Measurements from ENCODE around the gene HS3ST4.

The HS3ST4 gene

DNA sequence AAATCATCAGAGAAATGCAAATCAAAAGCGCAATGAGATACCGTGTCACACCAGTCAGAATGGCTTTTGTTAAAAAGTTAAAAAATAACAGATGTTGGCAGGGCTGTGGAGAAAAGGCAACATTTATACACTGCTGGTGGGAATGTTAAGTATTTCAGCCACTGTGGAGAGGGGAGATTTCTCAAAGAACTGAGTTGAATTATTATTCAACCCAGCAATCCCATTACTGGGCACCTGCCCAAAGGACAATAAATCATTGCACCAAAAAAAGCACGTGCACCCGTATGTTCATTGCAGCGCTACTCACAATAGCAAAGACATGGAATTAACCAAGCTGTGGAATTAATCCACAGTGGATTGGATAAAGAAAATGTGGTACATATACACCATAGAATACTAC lies 204.7 kb downstream of the HS3ST4 start:
- DNase-seq (ENCODE audit: low read depth) = no peak

DNA sequence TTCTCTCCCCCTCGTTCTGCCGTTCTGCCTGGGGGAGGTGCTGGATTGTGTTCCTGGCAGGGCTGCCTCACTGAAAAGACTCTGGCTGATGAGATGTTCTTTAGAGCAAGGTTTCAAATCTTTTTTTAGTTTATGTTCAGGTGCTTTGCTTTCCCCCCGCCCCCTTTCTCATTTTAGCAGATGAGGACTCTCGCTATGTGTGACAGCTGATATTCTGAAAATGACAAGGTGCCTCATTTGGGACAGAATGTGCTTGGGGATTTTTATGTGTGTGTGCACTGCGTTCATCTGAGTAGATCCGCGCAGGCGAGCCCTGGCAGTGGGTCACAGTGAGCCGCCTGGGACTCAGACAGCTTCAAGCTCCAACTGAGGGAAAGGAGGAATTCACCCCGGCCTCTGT lies 205.9 kb downstream of the HS3ST4 start:
- DNase-seq (ENCODE audit: low read depth) = no peak

DNA sequence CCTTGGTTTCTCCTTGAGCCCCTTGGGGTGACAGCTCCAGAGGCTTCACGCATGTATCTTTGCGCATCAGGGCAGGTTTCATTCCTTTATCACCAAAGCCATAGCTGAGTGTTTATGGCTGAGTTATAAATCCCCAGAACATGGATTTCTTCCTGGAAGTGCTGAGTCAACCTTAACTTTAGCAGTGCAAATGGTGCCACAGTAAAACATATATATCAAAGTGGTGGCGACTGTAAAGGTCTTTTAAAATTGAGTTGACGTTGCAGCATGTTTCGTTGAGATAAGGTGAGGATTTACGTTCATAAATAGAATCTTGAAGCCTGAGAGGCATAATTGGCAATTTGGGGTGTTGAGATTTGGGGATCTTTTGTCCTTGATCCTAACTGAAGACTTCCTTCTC lies 214.1 kb downstream of the HS3ST4 start:
- no peak for DNase-seq (ENCODE audit: low read depth)

DNA sequence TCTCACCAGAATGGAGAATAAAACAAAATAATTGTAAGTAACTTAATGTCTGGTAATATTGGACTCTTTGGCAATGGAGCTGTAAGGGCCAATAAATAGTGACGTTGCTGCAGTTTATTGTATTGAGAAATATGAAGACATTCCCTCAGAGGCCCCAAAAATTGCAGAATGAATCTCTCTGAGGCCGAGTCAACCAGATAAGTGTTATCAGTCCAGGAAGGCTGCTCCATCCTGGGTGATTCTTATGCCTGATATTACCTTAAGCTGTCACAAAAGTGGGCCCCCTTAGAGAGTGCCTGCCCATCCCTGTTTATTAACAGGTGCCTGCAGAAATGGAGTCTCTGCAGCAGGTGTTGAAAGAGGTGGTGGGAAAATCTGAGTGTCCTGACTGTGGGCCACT lies 219.2 kb downstream of the HS3ST4 start:
- DNase-seq (ENCODE audit: low read depth) = no peak

DNA sequence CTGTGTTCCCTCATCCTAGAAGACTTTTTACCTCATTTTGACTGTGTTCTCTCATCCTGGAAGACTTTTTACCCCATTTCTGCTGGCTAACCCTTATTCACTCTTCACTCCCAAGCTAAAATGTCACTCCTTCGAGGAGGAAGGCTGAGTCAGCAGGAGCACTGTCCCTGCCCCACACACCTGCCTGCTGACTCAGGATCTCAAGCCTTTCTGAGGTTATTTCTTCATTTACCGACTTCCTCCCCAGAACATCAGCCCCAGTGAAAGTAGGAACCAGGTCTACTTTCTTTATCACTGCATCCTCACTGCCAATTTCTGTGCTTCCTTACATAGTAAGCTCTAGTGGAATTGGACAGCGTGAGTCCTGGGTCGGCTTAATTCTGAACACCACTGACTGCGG lies 220.6 kb downstream of the HS3ST4 start:
- no peak for DNase-seq (ENCODE audit: low read depth)

DNA sequence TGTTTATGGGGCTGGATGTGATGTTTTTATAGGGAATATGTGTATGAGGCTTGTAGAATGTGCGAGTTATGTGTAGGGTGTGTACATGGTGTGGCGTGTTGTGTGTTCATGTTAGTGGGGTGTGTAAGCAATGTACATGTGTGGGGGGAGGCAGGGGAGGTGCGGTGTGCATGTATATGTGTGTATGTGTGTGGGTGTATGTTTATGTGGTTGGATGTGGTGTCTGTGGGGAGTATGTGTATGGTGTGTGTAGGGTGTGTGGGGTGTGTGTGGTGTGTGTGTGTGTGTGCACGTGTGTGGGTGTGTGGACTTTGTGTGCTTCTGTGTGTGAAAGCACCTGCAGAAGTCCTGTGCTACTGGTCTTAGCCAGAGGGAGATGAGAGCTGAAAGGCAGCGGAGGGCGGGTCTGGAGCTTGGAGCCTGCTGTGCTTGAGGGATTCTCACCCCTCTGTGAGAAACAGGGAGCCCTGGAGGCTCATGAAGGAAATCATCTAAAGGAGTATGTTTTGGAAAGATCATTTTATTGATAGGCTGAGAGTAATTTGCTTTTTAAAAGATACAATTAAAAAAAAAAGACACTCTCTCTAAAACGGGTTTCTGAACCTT lies 222.7 kb downstream of the HS3ST4 start:
- DNase-seq (ENCODE audit: low read depth) = no peak

DNA sequence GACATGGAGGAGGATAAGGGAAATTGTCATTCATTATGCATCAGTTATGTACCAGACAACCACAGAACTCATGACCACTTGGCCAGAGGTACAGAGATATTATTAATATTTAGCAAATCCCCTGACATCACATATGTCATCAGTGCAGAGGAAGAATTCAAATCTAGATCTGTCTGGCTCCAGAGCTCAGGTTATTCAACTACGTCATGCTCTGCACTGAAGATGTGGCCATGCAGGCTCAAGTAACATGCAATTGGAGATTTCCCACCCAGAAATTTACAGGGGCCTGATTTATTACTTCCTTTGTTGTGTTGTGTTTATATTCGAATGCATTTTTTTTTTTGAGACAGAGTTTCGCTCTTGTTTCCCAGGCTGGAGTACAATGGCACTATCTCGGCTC lies 224.3 kb downstream of the HS3ST4 start:
- DNase-seq (ENCODE audit: low read depth) = no peak

DNA sequence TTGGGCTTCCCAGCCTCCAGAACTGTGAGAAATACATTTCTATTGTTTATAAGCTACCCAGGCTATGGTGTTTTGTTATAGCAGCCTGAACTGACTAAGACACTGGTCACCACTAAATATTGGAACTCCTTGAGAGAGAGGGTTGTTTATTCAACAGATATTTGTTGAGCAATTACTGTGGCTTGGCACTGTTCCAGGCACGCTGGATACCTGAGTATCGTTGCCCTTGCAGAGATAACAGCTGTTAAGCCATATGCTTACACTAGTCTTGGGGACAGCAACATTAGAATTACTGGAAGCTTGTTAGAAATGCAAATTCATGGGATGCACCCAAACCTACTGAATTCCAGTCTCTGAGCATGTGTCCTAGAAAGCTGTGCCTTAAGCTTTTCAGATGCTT lies 230.7 kb downstream of the HS3ST4 start:
- DNase-seq (ENCODE audit: low read depth) = no peak

DNA sequence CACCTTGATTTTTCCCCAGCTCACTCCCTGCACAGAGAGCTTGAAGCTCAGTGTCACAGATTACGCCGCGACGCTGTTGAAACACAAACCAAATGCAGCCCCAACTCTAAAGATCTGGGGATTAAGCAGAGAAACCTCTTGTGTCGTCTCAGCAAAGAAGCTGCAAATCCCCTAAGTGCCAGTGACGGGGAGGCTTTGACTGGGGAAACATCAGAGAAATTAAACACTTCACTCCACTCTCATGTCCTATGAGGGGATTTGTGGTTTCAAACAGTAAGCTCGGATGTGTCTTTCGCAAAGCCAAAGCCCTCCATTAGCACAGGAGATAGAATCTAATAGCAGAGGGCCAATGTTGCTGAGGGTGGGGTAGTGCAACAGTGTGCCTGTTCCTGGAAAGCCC lies 233.7 kb downstream of the HS3ST4 start:
- DNase-seq (ENCODE audit: low read depth) = no peak

DNA sequence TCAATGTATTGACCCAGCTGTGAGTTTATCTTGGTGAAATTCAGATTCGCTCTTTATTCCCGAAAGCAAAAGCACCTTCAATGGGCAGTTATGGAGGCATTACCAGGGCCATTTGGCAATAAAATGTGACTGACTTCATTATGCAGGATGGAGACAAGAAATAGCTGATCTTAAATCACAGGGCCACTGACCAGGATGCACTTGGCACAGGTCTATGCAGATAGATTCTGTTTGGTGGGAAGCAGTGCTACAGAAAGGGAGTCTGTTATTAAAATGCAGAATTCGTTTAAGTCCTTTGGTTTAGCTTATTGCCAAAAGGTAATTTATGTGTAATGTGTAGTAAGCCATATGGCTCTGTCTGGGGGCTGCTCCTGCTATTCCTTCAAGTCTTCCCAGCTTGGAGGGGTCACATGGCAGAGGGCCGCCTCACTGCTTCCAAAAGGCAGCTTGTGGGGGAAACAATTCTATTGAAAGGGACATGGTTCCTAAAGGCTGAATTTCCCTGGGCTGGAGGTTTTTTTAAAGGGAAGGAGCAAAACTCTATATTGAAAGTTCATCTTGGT lies 239.8 kb downstream of the HS3ST4 start:
- DNase-seq (ENCODE audit: low read depth) = no peak

DNA sequence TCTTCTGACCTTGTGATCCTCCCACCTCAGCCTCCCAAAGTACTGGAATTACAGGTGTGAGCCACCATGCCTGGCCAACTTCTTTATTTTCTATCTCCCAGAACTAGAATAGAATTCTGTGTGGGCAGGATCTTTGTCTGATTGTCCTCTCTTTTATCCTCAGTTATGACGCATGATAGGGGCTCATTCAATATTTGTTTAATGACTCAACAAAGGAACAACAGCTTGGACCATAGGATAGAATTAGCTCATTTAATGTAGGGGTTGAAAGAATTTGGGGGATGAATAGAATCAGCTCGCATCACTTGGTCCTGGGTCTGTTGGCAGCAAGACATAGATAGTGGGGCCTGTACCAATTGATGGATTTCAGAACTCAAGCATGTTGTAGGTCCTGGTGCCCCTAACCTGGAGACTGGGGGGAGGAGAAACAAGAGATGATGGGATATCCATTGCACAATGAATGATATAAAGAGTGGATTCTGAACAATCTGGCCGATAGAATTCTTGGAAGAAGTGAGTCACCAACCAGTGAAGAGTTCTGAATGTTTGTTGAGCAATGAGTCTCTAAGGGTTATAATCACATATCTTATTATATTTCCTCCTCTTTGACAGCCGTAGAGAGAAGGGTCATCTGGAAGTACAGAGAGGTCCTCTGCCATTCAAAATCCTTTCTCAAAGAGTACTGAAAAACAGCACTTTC lies 250.2 kb downstream of the HS3ST4 start:
- no peak for DNase-seq (ENCODE audit: low read depth)

DNA sequence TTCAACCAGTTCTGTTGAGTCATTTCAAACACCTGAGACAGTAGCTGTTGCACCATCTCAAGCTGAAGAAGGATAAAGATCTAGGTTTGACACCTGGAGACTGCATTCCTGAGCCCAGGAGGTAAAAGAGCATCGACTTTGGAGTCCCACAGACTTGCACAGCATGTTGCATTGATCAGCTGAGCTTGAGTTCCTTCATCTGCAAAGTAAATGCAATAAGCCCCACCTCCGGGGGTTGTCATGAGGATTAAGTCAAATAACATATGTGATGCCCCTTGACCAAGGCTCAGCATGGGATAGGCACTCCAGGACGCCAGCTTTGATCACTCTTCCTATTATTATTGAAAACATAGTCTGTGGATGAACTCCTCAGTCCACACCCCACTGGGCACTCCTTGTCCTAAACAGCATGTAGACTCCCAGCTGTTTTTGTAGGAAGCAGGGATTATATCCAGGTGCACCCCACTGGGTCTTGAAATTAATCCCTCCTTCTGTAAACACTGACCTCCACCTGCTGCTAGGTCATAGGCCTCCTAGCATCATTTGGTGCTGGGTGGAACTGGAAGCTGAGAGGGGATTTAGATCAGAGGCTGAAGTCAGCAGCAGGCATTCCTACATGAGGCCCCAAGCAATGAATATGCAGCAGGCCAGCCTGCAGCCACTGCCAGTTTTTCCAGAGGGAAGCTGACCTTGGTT lies 259.0 kb downstream of the HS3ST4 start:
- DNase-seq (ENCODE audit: low read depth) = no peak

DNA sequence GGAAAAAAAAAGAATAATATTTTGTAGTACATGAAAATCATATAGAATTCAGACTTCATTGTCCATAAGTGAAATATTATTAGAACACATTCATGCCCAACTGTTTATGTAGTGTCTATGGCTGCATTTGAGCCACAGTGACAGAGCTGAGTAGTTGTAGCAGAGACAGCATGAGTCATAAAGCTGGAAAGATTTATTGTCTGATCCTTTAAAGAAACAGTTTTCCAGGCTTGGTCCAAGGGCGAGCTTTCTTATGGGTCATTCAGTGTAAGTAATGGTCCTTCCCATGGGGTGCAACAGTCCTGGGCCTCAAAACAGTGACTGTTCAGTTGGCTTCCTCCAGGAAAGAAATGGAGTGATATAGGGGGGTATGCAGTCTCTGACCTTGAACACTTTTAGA lies 260.2 kb downstream of the HS3ST4 start:
- DNase-seq (ENCODE audit: low read depth) = no peak

DNA sequence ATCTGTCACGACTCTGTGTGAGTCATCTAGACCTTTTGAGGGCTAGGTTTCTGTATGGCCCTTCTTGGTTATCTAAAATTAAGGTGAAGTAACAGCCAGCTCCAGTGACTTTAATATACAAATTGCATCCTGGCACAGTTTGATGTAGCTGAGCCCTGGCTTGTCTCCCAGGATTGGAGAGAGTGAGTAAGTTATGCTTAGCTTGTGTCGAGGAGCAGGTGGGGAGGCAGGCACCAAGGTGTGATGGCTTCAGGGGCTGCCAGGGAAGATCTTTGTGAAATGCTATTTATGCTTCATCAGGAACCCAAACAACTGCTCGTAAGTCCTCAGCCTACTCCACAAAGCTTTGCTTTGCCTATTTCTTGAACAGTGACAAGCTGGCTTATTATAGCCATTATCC lies 261.2 kb downstream of the HS3ST4 start:
- no peak for DNase-seq (ENCODE audit: low read depth)

DNA sequence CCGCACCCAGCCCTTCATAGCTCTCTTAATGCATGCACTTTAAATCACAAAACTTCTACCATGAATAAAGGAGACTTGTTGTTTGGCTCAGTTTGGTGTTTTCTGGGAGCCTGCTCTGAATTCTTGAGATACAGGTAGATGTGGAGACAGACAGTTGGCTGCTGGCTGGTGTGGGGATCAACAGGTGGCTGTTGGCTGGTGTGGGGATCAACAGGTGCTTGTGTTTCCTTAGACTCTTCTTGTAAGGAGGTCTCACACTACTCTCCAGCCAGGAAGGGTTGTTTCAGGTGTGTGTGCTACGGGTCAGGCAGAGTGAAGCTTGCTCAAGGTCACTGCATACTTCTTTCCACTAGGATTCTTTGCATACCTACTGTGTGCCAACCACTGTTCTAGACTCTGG lies 265.9 kb downstream of the HS3ST4 start:
- DNase-seq (ENCODE audit: low read depth) = no peak

DNA sequence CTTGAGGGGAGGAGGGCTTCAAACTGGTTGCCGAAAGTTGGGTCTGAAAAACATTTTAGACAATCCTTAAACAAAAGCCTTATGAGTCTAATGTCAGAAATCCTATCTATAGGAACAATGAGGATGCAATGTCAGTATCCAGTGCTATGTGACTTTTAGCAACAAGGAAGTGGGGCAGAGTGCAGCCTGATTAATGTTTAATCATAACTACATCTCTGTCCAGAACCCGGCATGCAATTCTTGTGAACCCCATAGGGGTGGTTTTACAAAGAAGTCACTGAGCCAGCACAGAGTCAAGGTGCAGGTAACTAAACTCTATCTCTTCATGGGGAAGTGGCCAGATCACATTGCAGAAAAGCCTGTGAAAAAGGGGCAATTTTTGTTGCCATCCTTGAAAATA lies 267.5 kb downstream of the HS3ST4 start:
- DNase-seq (ENCODE audit: low read depth) = no peak

DNA sequence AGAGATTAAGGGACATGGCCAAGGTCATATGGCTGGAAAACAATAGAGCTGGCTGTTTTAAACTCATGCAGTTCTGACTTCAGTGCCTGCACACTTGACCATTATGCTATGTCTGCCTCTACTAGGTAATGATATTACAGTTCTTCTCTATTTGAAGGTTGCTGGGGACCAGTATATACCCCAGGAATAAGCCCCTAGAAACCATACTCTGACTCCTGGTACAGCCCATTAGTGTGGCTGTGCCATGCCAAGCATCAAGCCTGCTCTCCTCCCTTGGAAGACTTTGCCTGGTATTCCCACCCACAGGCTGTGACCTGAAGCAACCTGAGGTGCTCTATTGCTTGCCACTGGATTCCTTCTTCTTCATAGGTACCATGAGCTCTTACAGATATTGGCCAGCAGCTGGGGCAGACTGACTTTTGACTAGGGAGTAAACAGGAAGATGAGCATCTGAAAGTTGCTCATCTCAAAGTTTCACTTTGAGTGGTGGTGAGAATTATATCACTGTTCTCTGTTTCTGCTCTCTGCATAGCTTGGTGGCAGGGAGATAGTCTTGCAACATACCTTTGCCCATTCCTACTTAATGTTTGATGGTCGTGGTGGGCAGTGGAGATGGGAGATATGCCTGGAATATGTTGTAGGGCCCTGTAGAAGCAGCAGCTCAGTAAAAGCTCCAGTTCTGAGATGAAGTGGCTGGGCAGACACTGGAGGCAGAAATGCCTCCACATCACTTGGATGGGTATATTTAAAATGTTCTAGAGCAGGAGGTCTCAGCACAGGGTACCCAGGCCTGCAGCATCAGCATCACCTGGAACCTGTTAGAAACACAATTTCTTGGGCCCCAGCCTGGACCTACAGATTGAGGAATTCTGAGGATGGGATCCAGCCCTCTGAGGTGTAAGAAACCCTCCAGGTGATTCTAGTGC lies 274.7 kb downstream of the HS3ST4 start:
- no peak for DNase-seq (ENCODE audit: low read depth)

DNA sequence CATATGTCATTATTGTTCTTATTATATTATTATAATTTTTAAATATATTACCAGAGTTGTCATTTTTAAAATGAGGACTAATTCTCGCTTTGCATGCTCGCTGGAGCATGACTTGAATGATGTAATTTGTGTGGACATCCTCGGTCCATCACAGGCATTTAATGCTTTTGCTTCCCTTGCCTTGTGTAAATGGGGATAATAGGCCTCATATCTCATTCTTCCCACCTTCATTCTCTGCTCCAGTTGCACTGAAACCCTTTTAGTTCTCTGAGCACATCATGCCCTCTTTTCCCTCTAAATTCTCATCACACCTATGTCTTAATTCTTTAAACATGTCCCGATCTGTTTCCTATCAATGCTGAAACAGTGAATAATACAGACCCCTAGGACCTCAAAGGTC lies 285.4 kb downstream of the HS3ST4 start:
- no peak for DNase-seq (ENCODE audit: low read depth)

DNA sequence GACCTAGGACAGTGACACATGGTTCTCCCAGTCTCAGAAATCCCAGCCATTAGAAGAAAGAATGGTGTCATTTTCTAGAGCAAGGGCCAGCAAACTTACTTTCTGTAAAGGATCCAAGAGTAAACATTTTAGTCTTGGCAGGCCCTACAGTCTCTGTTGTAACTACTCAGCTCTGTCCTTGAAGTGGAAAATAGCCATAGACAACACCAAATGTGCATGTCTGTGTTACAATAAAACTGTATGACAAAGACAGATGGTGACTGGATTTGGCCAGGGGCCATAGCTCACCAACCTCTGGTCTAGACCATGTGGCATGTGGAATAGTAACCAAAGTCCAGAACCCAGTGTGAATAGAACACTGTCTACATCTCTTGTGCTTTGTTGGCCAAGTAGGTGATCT lies 286.5 kb downstream of the HS3ST4 start:
- no peak for DNase-seq (ENCODE audit: low read depth)

DNA sequence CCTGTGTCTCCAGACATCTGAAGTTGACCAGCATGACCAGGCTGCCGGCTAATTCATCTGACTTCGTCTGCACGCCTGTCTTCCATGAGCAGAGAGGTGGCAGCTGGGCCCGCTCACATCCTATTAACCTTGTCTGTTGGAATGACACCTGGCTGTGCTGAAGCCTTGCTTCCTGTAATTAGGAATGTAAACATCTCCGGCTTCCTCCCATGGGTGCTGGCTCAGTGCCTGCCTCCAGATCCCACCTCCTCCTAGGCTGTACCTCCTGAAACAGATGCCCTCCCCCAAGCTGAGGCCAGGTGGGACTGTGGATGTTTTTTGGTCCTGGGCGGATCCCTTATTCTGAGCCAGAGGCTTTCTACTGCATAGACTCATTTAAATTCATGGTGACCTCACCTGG lies 296.3 kb downstream of the HS3ST4 start:
- no peak for DNase-seq (ENCODE audit: low read depth)

DNA sequence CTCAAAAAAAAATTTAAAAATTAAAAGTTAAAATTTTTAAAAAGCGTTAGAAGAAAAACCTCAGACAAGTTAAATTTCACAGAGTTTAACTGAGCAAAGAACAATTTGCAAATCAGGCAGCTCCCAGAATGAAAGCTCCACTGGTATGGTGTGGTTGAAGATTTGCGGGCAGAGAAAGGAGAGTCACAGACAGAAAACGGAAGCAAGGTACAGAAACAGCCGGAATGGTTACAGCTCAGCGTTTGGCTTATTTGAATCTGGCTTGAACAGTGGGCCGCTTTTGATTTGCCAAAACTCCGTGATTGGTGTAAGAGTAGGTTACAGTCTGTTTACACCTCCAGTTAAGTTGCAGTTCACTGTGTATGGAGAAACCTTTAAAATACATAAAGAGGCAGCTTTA lies 297.1 kb downstream of the HS3ST4 start:
- no peak for DNase-seq (ENCODE audit: low read depth)

DNA sequence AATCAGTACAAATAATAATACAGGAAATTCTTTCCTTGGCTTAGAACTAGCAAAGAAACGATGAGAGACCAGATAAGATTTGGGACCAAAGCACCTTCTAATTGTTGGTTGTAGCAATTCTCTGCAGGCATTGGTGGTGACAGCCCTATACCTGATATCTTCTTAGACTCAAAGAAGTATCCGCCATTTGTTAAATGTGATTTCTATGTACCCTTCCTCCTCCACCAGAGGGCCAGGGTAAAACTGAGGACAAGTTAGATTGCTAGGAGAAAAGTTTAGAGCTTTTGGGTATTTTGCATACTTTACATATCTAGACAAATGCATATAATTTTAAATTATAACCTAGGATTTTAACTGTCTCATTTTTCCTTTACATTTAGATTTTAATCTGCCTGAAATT lies 304.3 kb downstream of the HS3ST4 start:
- no peak for DNase-seq (ENCODE audit: low read depth)

All from stimulated activated CD8-positive, alpha-beta memory T cell treated with anti-CD3 and anti-CD28 coated beads, Interleukin-4, amount 100 ng/mL, for 24 hours (primary cell).